ENCODE results near the gene NR3C2. TPM values are rescaled to one million over a fixed set of nuclear protein-coding genes. Genes with fewer than 3 reads are reported as not detected.

NR3C2 gene
- total and polyA plus RNA-seq, 10 of the 15 experiments (the other 5 are each of a cell fraction or from before 2014, with no cell fraction given): 0.05 to 0.11 (median 0.08) TPM; not detected in 4

DNA sequence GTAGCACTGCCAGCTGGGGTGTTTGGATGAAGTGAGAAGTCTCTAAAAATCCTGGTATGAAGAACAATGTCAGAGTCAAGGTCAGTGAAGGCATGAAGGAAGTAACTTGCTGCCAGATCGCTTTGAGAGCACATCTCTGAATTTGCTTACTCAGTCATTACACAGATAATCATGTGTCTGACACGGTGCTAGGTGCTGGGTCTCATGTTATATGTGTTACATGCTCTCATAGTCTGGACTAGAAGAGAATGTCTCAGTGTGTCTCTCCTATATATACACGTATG is 372.4 kb downstream of the NR3C2 start:
- intact Hi-C loops (cut with micrococcal nuclease; ENCODE audit: unreplicated experiment): no loop called here
- POLR2A ChIA-PET: no interaction called here
- no TSS peak for BruUV-seq (replicated peaks)
- TF ChIP-seq, protein P1, sequence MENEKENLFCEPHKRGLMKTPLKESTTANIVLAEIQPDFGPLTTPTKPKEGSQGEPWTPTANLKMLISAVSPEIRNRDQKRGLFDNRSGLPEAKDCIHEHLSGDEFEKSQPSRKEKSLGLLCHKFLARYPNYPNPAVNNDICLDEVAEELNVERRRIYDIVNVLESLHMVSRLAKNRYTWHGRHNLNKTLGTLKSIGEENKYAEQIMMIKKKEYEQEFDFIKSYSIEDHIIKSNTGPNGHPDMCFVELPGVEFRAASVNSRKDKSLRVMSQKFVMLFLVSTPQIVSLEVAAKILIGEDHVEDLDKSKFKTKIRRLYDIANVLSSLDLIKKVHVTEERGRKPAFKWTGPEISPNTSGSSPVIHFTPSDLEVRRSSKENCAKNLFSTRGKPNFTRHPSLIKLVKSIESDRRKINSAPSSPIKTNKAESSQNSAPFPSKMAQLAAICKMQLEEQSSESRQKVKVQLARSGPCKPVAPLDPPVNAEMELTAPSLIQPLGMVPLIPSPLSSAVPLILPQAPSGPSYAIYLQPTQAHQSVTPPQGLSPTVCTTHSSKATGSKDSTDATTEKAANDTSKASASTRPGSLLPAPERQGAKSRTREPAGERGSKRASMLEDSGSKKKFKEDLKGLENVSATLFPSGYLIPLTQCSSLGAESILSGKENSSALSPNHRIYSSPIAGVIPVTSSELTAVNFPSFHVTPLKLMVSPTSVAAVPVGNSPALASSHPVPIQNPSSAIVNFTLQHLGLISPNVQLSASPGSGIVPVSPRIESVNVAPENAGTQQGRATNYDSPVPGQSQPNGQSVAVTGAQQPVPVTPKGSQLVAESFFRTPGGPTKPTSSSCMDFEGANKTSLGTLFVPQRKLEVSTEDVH (IDR thresholded peaks at IDR 0.05; ENCODE audit: low read depth, partially characterized antibody): no peak
- no peak for TF ChIP-seq NFXL1 (IDR thresholded peaks at IDR 0.05; ENCODE audit: borderline replicate concordance)
- TF ChIP-seq, protein P2, sequence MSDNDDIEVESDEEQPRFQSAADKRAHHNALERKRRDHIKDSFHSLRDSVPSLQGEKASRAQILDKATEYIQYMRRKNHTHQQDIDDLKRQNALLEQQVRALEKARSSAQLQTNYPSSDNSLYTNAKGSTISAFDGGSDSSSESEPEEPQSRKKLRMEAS (IDR thresholded peaks at IDR 0.05; ENCODE audit: low read depth, low read length): no peak
- TF ChIP-seq ZNF217 (IDR thresholded peaks at IDR 0.05): no peak
- no peak for TF ChIP-seq PML (IDR thresholded peaks at IDR 0.05; ENCODE audit: low read length)
- TF ChIP-seq MYC (IDR thresholded peaks at IDR 0.05; ENCODE audit: insufficient read depth, insufficient read length, insufficient replicate concordance, low read length, severe bottlenecking): no peak
- TF ChIP-seq, protein P3, sequence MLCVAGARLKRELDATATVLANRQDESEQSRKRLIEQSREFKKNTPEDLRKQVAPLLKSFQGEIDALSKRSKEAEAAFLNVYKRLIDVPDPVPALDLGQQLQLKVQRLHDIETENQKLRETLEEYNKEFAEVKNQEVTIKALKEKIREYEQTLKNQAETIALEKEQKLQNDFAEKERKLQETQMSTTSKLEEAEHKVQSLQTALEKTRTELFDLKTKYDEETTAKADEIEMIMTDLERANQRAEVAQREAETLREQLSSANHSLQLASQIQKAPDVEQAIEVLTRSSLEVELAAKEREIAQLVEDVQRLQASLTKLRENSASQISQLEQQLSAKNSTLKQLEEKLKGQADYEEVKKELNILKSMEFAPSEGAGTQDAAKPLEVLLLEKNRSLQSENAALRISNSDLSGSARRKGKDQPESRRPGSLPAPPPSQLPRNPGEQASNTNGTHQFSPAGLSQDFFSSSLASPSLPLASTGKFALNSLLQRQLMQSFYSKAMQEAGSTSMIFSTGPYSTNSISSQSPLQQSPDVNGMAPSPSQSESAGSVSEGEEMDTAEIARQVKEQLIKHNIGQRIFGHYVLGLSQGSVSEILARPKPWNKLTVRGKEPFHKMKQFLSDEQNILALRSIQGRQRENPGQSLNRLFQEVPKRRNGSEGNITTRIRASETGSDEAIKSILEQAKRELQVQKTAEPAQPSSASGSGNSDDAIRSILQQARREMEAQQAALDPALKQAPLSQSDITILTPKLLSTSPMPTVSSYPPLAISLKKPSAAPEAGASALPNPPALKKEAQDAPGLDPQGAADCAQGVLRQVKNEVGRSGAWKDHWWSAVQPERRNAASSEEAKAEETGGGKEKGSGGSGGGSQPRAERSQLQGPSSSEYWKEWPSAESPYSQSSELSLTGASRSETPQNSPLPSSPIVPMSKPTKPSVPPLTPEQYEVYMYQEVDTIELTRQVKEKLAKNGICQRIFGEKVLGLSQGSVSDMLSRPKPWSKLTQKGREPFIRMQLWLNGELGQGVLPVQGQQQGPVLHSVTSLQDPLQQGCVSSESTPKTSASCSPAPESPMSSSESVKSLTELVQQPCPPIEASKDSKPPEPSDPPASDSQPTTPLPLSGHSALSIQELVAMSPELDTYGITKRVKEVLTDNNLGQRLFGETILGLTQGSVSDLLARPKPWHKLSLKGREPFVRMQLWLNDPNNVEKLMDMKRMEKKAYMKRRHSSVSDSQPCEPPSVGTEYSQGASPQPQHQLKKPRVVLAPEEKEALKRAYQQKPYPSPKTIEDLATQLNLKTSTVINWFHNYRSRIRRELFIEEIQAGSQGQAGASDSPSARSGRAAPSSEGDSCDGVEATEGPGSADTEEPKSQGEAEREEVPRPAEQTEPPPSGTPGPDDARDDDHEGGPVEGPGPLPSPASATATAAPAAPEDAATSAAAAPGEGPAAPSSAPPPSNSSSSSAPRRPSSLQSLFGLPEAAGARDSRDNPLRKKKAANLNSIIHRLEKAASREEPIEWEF (IDR thresholded peaks at IDR 0.05; ENCODE audit: insufficient replicate concordance, low read depth, low read length): no peak
- TF ChIP-seq PAX8 (IDR thresholded peaks at IDR 0.05): no peak
- TF ChIP-seq FOXK2 (IDR thresholded peaks at IDR 0.05): no peak
- TF ChIP-seq, protein P4, sequence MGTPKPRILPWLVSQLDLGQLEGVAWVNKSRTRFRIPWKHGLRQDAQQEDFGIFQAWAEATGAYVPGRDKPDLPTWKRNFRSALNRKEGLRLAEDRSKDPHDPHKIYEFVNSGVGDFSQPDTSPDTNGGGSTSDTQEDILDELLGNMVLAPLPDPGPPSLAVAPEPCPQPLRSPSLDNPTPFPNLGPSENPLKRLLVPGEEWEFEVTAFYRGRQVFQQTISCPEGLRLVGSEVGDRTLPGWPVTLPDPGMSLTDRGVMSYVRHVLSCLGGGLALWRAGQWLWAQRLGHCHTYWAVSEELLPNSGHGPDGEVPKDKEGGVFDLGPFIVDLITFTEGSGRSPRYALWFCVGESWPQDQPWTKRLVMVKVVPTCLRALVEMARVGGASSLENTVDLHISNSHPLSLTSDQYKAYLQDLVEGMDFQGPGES (IDR thresholded peaks at IDR 0.05): no peak
- TF ChIP-seq TCF7 (IDR thresholded peaks at IDR 0.05; ENCODE audit: borderline replicate concordance): no peak
- TF ChIP-seq STAT1 (conservative IDR thresholded peaks at IDR 0.05): no peak
- TF ChIP-seq RB1 (IDR thresholded peaks at IDR 0.05; ENCODE audit: borderline replicate concordance): no peak
- no peak for TF ChIP-seq ATF3 (IDR thresholded peaks at IDR 0.05; ENCODE audit: borderline replicate concordance, extremely low read depth, low read depth, low read length)
- no peak for TF ChIP-seq RAD51 (IDR thresholded peaks at IDR 0.05)
- no peak for TF ChIP-seq BRCA1 (IDR thresholded peaks at IDR 0.05; ENCODE audit: low read depth, low read length)
- TF ChIP-seq SMAD1 (IDR thresholded peaks at IDR 0.05; ENCODE audit: low read depth, partially characterized antibody): no peak

More for the DNA sequence above, 372.4 kb downstream of the NR3C2 start:
- ChIA-PET SMC1A (ENCODE audit: uncharacterized antibody, unreplicated experiment) (interaction anchor here (1.3 kb wide), 1 partner anchor 8 kb away, joined by 4 read pairs; no protein-coding TSS in a partner anchor), CTCF (no interaction called here), RAD21 (ENCODE audit: unreplicated experiment) (no interaction called here)
- H3K9ac ChIP-seq (ENCODE audit: control insufficient read depth, insufficient read depth, low read length): no peak overlapping the region
- peaks cover 7% of the 10 kb centered on the region; the same call in 1 of the 3 replicates for H3K9me3 ChIP-seq (replicated peaks; ENCODE audit: control insufficient read depth, insufficient read depth, low read length)
- no peak for FAIRE-seq
- no peaks in the 10 kb centered on the region for H3K4me1 ChIP-seq (ENCODE audit: control insufficient read depth, insufficient read depth, low read length)
- no peak for ATAC-seq
- H3K4me2 ChIP-seq (ENCODE audit: control insufficient read depth, insufficient read depth): no peak overlapping the region
- no peaks in the 10 kb centered on the region for H3K79me2 ChIP-seq (ENCODE audit: control insufficient read depth, insufficient read depth, low read length)
- H3K4me3 ChIP-seq: no peak overlapping the region
- no peak overlapping the region for H3K27ac ChIP-seq (ENCODE audit: control insufficient read depth, insufficient read depth)
- no peak overlapping the region for H2AFZ ChIP-seq (ENCODE audit: control insufficient read depth, low read depth, low read length)
- no peaks in the 10 kb centered on the region for H3K27me3 ChIP-seq (replicated peaks in 1 of 2; ENCODE audit: control insufficient read depth in 2 of 2, insufficient read depth in 2 of 2, low read length in 1 of 2)
- in situ Hi-C loops (cut with MboI): no loop called here
- no peaks in the 10 kb centered on the region; the same call in 1 of the 2 replicates for H4K20me1 ChIP-seq (ENCODE audit: control insufficient read depth, insufficient read depth)
- no peak for DNase-seq (ENCODE audit: low read depth, low spot score)
- WGBS (ENCODE audit: insufficient coverage, insufficient replicate concordance, low lambda C conversion rate, missing lambda C conversion rate): 80% methylated on average over 3 of the region's 3 CpGs
- H3K36me3 ChIP-seq (ENCODE audit: control insufficient read depth in 2 of 2, insufficient read depth in 2 of 2, low read length in 1 of 2): peaks cover 10 to 14% of the 10 kb centered on the region in 2 experiments; a peak in 3 of 4 replicates
